Body of pancreas (tissue), 4 donors: ENCODE results near the gene PRDM2.

Experiments
- POLR2A ChIP-seq, 3 donors: fragments of 450-650 bp; IDR thresholded peaks; one replicate each; pipeline ENCODE4 v1.6.1; 2016; ENCODE audit warnings: antibody characterized with exemption in 3 of 3, mild to moderate bottlenecking in 2 of 3
- TF ChIP-seq, protein P1 (sequence below), 7 experiments: fragments of 450-650 bp in 4 of 7; fragments of 200-600 bp in 3 of 7; sonication (generic) in 3 of 7; IDR thresholded peaks; one replicate each; pipeline ENCODE4 v1.5.1; 2016 to 2019; ENCODE audit warnings: antibody characterized with exemption in 7 of 7

DNA sequence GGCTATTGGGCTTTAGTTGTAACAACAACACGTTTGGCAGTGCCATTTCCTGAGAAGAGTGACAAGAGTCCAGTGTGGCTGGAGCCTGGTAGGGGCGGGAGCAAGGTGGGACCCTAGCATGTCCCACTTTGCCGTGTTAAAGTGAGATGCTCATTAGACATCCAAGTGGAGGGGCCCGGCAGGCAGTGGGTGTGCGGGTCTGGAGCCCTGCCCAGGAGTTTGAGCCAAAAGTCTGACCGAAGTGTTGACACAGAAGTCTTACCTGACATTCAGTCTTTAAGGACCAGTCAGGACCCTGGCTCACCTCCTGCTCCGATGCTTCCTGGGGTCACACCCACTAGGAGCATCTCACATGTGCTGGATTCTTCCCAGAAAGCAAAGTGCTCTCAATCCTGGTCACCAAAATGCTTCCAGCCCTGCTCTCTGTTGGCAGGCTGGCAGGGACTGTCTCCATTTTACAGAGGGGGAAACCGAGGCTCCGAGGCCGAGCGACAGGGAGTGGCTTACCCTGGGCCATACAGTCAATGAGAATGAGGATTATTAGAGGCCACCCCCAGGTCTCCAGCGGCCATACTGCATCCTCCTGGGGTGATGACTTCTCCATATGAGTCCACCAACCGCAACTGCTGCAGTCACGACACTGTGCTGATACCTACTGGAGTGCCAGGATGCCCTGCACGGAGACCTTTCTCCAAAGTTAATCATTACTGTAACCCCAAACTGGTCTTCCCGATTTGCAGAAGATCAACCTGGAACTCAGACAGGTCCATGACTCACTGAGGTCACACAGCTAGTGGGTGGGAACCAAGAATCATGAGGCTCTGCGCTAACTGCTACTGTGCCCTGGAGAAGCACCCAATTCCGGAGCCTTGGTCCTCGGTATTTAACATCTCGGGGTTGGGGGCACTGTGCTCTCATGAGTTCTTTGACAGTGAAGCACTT lies 112.7 kb downstream of the PRDM2 start:
- TF ChIP-seq, protein P1, sequence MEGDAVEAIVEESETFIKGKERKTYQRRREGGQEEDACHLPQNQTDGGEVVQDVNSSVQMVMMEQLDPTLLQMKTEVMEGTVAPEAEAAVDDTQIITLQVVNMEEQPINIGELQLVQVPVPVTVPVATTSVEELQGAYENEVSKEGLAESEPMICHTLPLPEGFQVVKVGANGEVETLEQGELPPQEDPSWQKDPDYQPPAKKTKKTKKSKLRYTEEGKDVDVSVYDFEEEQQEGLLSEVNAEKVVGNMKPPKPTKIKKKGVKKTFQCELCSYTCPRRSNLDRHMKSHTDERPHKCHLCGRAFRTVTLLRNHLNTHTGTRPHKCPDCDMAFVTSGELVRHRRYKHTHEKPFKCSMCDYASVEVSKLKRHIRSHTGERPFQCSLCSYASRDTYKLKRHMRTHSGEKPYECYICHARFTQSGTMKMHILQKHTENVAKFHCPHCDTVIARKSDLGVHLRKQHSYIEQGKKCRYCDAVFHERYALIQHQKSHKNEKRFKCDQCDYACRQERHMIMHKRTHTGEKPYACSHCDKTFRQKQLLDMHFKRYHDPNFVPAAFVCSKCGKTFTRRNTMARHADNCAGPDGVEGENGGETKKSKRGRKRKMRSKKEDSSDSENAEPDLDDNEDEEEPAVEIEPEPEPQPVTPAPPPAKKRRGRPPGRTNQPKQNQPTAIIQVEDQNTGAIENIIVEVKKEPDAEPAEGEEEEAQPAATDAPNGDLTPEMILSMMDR (IDR thresholded peaks at IDR 0.05) = no peak
- no peak for TF ChIP-seq POLR2A (IDR thresholded peaks at IDR 0.05)
